Hippocampal formation (tissue), 2 donors: Measurements from ENCODE around the gene COL4A2.
"Not testable (repeated sequence)": the region's sequence is repeated elsewhere in the genome, so short reads cannot be mapped to it uniquely, and the experiment has no call there.

Experiments
- DNase-seq, 2 donors: peaks; one replicate each; lab custom pipeline; 2025; lab: John Stamatoyannopoulos, UW

The COL4A2 gene

DNA sequence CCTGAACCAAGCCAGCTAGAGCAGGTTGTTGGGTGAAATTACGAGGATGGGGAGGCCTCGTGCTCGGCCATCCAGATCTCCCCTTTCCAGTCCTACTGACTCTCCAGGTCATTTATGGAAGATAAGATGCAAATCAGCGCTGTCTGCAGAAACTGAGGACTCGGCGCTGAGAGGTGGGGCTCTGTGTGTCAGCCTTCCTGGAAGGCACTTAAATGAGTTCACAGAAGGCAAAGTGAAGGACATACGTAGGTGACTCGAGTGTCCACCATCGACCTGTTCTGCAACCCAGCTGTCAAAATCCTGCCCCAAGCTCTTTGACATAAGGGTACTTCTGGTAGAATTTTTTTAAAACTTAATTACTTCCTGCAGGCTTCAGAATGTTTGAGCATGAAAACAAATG is 168.0 kb downstream of the COL4A2 start:
- DNase-seq = no peak

DNA sequence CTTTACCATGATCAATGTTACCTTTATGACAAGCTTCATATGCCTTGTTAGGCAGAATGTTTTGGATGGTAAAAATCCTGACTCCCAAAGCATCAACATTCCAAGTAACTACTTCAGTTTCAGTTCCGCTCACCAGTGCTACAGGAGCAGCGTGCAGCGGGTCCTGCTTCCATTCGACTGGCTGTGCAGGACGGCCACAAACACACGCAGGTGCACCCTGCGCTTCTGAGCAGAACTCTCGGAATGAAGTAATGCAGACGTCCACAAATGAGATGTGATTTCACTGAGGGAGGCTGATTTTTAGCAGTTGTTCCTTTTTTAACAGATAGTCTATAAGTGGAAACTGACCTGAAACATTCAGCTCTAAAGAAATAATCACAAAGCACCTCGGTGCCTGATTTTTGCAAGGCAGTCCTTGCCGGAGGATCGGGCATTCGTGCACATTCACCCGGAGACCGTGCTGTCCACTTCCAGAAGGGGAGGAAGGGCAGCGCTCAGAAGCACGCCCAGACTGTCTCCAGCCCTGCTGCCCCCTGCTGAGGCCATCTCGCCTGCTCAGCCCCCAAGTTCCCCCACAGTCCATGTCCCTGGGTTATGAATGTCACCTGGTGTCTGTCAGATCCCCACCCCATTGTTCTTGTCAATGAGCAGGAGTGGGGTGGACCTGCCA is 168.6 kb downstream of the COL4A2 start:
- no peak for DNase-seq

DNA sequence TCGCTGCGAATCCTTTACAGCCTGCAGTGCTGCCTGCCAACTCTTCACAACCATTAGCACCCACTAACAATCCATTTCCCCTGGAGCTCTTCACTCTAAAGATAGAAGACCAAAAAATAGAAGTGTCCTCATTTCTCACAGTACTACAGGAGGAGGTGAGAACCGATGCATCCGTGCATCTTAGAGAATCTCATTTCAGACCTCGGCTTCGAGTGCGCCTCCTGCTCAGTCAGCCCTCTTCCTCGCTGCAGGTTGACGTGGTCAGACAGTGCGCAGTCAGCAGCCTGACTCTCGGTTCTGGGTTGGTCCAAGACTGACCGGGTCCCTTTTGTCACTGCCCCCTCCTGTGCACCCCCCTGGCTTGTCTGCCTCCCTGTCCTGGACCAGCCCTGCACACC is 169.1 kb downstream of the COL4A2 start:
- DNase-seq = no peak

DNA sequence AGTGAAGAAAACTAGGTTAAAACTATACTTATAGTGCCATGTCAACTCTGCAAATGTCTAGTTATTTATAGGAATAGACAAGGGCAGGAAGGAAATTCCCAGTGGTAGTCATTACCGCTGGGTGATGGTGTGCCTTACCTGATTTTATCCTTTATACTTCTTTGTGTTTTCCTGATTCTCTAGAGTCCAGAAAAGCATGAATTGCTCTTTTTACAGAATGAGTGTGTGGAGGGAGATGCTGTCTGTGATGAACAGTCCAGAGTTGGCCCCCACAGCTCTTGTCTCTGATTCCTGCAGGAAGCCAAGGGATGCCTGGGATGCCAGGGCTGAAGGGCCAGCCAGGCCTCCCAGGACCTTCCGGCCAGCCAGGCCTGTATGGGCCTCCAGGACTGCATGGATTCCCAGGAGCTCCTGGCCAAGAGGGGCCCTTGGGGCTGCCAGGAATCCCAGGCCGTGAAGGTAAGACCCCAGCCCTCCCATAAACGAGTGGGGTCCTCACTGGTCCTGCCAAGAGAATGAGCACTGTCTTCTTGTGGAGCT is 170.7 kb downstream of the COL4A2 start:
- DNase-seq = no peak

DNA sequence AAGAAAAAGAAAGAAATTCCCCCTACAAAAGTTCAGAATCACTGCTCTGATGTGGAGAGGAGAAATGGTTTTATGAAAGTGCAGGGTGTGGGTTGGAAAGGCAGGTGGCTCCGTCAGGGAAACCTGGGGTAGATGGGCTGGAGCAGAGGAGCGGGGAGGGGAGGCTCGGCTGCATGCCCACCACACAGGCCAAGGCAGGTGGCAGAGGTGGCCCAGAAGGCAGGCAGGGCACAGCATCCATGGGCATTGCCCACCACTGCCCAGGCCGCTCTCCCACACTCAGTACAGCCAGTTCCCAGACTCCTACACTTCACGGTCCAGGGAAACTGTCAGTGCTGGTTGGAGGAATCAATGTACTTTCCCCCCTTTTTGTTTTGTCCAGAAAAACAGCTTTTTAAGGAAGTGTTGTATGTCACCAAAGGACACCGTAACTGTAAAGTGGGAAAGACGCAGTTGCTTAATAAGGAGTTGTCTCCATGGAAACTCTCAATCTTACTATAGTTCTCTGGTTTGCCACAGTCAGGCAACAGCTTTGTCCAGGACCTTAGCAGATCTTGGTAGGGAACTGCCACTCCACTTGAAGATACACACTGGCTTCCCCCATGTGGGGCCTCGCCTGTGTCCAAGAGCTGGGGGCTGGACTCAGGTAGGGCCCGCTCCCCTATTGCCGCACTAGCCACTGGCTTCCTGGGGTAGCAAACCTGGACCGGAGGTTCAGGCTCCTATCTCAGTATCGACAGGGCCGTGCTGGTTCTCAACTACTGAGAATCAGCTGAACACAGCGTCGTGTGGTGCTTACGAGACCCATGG is 171.5 kb downstream of the COL4A2 start:
- DNase-seq = no peak

DNA sequence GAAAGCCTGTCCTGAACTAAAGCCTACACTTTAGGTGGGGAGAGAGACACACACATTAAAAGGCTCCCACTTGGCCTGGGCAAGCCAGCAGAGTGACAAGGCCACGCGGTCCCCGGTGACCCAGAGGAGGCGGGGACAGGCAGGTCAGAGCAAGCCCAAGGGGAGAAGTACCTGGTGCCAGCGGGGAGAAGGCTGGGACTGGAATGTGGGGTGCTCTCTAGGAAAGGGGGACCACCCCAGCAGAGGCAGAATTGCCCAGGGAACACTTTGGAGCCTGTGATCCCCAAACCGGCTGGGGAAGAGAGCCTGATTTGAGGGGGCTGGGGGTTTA is 172.1 kb downstream of the COL4A2 start:
- DNase-seq = no peak

DNA sequence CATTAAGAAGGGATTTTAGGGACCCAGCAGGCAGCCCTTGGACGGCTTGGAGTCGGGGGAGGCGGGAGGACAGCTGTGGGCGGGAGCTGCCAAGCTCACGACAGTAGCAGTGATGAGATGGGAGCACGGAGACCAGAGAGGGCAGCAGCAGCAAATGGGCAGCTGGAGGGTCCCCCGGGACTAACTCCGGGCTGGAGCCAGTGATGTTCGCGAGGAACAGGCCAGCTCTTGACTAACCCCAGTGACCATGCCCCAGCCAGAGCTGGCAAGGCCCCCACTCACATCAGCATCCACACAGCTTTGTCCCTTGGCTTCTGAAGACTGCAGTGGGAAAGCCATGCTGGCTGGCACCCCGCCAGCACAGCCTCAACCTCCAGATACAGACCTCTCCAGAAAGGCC is 172.6 kb downstream of the COL4A2 start:
- no peak for DNase-seq

DNA sequence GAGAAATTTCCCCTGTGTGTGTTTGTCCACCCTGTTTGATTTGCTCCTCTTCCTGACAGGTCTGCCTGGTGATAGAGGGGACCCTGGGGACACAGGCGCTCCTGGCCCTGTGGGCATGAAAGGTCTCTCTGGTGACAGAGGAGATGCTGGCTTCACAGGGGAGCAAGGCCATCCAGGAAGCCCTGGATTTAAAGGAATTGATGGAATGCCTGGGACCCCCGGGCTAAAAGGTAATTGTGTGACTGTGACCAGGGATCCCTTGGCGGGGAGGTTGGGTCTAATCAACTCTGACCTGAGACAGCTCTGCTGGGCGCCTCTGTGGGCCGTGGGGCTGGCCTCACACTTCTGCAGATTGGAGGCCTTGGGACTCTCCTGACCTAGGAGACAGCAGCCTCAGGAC is 173.1 kb downstream of the COL4A2 start:
- DNase-seq = no peak

DNA sequence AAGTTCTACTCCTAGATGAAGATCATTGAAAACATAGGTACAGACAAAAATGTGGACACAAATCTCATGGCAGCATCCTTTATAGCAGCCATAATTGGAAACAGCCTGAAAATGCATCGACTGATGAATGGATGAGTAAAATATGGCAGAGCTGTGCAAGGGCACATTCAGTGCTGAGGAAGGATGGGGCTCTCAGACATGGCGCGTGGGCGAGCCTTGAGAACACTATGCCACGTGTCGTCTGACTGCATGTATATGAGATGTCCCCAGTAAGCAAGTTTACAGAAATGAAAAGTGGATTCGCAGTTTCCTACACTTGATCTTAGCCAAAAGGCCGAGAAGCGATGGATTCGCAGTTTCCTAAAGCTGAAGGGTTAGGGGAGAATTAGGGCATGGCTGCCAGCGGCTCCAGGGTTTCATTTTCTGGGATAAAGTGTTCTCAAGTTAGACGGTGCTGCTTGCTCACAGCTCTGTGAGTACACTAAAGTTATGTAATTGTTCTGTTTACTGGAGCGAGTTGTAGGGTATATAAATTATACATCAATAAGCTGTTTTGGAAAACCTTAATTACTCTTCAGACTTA is 176.4 kb downstream of the COL4A2 start:
- no peak for DNase-seq

DNA sequence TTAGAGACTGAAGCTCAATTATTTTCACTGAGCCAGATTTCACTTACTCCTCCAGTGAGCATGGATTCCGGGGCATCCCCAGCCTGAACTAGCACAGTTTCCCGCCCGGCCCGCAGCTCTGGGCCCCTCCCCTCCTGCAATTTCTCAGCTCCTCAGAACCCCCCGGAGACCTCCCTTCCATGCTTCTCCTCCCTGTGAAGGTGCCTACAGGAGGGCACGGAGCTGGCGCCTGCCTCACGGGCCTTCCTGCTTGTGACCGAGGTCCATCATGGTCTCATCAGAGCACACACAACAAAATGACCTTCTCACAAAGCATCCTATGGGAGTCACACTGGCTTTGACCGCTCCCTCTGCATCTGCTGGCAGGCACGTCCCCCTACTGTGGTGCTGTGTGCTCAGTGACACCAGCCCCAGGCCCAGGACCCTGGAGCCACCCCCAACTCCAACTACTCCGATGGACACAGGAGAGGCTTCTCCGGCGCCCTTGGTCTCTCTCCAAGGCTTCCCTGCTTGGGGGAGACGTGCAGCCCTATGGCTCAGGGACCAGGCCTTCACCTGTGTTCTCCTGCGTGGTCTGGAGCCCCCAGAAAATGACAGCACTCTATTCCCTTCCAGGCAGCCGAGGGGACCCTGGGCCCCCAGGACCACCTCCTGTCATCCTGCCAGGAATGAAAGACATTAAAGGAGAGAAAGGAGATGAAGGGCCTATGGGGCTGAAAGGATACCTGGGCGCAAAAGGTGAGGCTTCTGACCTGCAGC is 177.4 kb downstream of the COL4A2 start:
- no peak for DNase-seq

DNA sequence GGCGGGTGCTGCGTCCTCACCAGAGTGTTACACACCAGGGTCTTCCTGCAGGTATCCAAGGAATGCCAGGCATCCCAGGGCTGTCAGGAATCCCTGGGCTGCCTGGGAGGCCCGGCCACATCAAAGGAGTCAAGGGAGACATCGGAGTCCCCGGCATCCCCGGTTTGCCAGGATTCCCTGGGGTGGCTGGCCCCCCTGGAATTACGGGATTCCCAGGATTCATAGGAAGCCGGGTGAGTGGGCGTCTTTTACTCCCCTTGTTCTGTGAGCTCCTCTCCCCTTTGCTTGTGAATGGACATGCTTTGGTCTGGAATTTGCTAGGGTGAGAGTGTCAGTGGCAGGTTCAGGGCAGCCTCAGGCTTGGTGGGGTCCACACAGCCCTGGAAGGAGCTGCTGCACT is 178.5 kb downstream of the COL4A2 start:
- no peak for DNase-seq

DNA sequence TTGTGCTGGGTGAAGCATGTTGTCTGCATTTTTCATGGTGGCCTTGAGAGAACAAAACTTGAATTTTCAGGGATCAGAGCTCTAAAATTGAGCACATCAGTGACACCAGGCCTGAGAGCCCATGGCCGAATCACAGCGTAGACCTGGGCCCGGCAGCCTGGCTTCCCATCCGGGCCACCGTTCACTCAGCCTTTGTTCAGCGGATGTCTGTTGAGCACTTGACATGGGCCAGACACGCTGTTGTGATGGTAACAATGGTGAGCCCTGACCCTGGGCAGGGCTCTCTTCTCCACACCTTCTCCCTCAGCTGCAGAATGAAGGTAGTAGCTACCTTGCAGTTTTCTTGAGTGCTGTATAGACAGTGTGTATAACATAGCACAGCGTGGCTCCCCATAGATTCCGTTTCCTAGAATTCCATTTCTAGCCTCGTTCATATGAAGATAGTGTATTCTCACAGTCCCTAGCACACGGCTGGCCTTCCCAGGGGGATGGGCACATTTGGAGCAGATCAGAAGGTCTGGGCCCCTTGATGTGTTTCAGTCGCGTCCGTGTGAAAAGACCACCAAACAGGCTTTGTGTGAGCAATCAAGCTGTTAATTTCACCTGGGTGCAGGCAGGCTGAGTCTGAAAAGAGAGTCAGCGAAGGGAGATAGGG is 179.1 kb downstream of the COL4A2 start:
- no peak for DNase-seq

DNA sequence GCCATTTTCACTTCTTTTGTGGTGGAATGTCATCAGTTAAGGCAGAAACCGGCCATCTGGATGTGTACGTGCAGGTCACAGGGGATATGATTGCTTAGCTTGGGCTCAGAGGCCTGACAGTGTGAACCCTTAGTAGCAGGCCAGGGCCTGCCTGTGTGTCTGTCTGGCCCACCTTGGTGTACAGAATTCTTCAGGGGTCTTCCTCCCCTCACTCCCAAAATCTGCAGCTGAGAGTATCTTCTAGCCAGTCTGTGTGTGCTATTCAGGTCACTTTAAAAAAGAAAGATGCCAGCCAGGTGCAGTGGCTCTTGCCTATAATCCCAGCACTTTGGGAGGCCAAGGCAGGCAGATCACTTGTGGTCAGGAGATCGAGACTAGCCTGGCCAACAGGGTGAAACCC is 179.8 kb downstream of the COL4A2 start:
- DNase-seq = not testable (repeated sequence)

DNA sequence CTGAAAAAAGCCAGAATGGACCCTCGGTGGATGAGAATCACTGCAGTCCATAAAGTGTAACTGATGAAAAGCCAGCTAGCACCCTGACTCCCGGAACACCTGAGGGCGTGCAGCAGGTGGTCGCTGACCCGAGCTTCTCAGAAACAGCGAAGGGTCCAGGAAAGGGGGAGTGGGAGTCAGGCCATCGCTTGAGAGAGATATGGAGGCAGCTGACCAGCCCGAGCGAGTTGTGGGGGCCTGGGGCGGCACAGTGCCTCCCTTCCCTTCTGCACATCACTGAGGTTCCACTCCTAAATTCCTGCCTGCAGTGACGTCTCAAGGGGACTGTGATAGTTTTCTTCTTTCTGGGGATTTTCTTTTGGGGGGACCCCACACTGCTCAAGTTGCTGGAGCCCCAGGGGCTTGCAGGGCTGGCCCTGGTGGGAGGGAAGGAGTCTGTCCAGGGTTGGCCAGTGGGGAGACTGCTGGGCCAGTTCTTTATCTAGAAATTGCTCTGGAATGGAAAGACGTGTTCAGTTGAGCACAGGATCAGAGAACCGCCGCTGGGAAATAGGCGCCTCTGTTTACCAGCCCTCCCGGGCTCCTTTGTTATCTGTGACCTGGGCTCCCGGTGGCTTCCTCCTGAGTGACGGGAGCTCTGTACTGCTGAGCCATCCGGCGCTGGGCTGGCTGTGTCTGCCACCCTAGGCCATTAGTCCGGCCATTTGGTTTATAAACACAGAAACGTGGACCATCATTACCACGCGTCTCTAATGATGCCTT is 183.1 kb downstream of the COL4A2 start:
- DNase-seq = no peak

DNA sequence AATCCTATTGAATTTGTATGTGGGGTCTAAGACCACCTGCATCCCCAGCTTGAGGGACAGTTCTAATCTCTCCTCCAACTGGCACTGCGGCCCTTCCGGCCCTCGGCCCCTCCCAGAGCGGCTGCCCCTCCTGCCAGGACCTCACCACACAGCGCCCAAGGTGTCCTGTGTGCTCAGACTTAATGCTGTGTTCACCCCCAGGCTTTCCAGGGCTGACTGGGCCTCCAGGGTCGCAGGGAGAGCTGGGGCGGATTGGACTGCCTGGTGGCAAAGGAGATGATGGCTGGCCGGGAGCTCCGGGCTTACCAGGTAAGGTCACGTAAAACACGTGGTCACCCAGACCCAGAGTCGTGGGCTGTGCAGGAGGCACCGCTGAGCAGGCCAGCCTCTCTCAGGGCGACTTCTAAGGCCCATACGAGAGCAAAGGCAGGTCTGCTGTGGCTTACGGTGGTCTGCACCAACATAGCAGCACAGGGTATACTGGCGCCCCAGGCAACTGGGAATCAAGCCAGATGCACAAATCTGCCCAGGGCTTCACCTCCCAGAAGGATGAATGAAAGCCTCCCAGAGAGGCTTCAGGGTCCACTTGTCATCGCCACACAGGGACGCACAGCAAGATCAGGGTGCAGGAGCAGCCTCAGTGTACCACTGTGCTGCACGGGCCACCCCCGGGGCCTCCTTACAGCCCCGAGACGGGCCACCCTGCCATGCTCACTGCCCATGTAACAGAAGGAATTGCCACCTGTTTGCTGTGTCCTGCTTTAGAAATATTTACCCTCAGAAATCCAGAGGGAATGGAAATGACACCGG is 185.0 kb downstream of the COL4A2 start:
- DNase-seq = no peak

DNA sequence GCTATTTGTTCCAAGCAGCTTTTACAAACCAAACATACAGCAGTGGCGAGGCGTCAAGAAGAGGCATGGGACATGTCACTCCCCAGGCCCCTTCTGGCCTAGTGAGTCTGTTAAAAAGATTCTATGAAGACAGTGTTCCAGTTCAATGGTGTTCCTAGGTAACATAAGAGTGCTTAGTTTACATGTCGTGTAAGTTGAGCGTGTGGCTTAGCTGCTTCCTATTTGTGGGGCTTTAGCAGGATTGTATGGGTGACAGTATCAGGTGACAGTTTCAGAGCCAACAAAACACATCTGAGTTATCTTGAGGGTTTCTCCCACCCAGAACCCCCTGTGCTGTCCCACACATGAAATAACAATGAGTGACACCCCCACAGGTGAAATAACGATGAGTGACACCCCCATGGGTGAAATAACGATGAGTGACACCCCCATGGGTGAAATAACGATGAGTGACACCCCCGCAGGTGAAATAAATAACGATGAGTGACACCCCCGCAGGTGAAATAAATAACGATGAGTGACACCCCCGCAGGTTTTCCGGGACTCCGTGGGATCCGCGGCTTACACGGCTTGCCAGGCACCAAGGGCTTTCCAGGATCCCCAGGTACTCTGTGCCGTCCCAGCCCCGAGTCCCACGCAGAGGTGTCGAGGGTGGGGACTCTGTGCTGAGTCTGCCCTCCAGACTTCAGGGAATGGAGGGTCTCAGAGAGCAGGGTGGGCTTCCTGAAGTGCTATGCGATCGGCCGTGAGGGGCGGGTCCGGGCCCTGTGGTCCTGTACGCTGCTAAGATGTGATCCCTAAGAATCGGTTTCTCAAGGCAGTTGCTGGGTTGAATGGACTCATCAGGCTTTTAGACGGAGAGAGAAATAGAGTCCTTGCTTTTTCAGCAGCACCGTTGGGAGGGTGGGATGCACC is 185.9 kb downstream of the COL4A2 start:
- no peak for DNase-seq

DNA sequence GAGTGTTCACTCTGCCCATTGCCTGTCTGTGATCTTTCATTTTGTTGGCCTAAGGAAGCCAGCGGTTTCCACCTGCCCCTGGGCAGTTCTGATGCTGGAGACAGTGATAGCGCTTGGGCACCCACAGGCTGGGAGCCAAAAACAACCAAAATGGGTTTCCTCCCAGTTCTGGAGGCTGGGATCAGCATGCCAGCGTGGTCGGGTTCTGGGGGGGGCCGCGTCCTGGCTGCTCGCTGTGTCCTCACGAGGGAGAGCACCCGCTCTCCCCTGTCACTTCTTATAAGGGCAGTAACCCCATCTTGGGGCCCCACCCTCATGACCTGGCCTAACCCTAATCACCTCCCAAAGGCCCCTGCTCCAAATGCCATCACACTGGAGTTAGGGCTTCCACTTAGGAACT is 186.5 kb downstream of the COL4A2 start:
- DNase-seq = no peak

DNA sequence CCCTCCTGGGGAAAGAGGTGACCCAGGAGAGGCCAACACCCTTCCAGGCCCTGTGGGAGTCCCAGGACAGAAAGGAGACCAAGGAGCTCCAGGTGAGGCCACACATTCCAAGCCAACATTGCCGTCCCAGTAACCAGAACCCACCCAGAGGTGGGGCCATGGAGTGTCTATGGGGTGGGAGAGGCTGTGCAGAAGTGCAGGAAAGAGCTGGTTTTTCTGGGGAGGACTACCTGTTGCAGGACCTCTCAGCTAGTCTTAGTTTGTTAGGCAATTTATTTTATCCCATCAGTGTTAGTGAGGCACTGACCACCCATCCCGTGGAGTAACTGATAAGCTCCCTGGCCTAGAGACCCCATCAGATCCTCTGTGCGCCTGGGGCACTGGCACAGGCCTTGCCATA is 188.3 kb downstream of the COL4A2 start:
- no peak for DNase-seq

DNA sequence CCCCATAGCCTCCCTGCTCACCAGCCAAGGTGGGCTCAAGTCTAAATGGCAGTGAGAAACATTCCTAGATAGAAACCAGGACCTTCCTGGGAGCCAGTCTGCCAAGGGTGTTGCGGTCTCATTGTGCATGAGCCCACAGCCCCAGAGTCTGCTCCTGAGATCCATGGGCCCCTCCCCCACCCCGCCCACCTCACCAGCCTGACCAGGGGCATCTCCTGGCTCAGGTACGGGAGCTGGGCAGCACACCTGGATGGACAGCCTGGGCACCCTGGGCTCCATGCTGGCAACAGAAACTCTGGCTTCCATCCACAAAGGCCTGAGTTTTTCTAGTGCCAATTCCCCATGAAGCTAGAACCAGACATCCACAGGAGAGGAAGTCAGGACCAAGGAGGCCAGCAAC is 188.8 kb downstream of the COL4A2 start:
- no peak for DNase-seq
